HG03097 (cell line): Measurements from ENCODE around the gene ZNF507.
"Not testable (repeated sequence)": the region's sequence is repeated elsewhere in the genome, so short reads cannot be mapped to it uniquely, and the experiment has no call there.

Experiments used
- ATAC-seq: cut with Tn5 transposase; IDR thresholded peaks from one replicate; pipeline ENCODE4 v1.9.1; 2021; ENCODE audit not compliant: unreplicated experiment, low FRiP score

The ZNF507 gene

DNA sequence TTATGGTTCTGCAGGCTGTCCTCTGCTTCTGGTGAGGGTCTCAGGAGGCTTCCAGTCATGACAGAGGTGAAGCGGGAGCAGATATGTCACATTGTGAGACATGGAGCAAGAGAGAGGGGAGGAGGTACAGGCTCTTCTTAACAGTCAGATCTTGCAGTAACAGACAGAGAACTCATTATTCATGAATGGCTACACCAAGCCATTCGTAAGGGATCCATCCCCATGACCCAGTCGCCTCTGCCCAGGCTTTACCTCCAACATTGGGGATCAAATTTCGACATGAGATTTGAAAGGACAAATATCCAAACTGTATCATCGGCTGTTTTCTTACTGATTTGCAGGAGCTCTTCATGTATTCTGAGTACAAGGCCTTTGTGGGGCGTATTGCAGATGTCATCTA, 21.7 kb downstream of the ZNF507 start:
- no peak for ATAC-seq

DNA sequence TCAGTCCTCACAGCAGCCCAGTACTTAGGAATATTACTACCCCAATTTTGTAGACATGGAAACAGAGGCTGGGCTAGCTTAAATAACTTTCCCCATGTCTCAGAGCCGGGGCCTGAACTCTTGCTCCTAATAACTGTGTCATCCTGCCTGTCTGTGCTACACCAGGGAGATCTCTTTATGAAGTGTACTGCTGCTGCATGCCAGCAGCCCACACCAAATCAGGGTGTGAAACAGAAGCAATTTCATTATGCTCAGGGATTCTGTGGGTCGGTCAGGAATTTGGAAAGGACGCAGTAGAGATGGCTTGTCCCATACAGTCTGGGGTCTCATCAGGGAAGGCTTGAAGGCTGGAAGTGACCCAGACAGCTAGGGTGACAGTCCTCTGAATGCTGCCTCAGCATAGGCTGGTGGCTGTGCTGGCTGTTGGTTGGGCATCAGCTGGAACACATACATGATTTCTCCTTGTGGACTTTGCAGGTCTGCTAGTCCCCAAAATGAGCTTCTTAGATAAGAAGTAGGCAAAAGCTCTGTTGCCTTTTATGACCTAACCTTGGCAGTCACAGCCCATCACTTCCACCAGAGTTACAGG, 22.6 kb downstream of the ZNF507 start:
- ATAC-seq, result no peak

DNA sequence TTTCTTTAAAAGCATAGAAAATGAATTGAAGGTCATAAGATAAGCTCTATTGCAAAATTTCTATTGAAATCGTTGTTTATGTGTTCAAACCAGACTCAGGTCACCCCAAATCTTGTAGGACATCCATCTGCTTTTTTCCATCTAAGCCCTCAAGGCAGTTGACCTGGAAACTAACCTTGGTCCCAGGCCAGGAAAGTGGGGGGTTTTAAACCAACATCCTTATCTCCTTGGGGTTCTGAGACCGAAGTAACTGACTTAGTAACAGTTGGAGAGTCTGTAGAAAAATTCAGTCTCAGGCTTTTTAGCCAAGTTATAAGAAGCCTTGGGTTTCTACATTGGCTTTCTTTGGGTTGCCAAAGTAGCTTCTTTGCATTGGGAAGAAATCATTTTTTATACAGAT, 23.4 kb downstream of the ZNF507 start:
- ATAC-seq, result no peak

DNA sequence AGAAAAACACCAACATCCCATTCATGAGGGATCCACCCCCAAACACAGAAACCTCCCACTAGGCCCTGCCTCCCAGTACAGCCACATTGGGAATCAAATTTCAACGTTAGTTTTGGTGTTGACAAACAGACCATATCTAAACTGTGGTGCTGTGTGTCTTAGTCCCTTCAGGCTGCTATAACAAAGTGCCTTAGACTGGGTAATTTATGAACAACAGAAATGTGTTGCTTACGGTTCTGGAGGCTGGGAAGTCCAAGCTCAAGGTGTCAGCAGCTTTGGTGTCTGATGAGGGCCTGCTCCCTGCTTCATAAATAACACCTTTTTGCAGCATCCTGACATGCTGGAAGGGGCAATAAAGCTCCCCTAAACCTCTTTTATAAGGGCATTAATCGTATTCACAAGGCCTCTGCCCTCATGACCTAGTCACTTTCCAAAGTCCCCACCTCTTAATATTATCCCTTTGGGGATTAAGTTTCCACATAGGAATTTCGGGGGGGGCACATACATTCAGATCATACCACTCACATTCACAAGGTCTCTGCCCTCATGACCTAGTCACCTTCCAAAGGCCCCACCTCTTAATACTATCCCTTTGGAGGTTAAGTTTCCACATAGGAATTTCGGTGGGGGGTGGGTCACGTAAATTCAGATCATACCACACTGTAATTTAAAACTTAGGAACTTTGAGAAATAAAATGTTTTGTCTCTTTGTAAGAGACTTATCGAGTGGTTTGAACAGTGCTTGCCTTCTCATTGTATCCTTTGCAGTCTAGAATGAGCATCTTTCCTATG, 27.5 kb downstream of the ZNF507 start:
- ATAC-seq, result no peak

DNA sequence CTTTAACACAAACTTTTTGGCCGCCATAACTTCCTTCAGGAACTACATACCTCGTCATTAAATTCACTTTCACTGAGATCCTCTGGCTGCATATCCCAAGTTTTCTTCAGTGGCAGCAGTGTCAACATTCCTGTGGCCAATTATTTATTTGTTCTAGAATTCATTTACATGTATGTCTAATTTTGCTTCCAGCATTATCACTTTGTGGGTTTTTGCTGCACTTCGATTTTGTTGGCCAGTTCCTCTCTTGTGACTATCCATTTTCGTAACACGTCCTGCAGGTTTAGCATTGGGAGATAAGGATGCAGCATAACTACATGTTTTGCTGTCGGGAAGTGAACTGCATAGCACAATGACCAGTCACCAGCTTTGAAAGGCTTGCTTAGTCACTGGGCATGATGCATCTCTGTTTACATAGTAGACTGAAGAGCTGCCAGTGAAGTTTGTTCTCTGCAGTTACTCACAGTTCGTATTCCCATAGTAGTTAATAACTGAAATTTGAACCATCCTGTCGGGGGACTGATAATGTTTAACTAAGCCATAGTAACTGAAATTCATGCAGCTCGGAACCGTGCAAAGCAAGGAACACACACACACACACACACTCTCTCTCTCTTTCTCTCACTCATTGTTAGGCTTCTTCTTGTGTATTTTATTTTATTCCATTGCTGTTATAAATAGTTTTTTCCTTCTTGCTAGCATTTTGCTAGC, 28.3 kb downstream of the ZNF507 start:
- ATAC-seq, result no peak

DNA sequence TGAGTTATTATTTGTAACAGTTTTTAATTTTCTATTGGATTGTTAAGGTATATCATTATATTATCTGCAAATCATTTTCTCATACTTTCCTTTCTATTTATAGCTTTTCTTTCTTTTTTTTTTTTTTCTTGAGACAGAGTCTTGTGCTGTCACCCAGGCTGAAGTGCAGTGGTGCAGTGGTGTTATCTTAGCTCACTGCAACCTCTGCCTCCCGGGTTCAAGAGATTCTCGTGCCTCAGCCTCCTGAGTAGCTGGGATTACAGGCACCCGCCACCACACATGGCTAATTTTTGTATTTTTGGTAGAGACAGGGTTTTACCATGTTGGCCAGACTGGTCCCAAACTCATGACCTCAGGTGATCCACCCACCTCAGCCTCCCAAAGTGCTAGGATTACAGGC, 29.0 kb downstream of the ZNF507 start:
- not testable (repeated sequence) for ATAC-seq

DNA sequence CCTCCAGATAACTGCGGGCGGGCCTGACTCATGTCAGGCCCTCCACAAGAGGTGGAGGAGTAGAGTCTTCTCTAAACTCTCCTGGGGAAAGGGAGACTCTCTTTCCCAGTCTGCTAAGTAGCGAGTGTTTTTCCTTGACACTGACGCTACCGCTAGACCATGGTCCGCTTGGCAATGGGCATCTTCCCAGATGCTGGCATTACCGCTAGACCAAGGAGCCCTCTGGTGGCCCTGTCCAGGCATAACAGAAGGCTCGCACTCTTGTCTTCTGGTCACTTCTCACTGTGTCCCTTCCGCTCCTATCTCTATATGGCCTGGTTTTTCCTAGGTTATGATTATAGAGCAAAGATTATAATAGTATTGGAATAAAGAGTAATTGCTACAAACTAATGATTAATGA, 31.7 kb downstream of the ZNF507 start:
- not testable (repeated sequence) for ATAC-seq

DNA sequence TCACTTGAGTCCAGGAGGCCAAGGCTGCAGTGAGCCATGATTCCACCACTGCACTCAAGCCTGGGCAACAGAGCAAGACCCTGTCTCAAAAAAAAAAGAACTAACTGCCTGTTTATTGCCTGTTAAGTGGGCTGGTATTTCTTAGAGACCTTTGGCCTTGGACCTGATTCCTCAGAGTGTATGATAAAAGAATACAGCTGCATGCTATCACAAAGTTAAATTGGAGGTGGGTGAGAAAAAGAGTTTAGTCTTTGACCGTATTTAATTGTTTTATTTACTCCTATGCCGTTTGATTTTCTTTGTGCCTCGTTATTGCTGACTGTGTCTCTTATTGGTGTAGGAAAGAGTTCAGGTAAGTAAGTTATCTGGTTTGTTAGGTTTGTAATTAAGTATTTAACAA, 34.9 kb downstream of the ZNF507 start:
- ATAC-seq, result no peak

DNA sequence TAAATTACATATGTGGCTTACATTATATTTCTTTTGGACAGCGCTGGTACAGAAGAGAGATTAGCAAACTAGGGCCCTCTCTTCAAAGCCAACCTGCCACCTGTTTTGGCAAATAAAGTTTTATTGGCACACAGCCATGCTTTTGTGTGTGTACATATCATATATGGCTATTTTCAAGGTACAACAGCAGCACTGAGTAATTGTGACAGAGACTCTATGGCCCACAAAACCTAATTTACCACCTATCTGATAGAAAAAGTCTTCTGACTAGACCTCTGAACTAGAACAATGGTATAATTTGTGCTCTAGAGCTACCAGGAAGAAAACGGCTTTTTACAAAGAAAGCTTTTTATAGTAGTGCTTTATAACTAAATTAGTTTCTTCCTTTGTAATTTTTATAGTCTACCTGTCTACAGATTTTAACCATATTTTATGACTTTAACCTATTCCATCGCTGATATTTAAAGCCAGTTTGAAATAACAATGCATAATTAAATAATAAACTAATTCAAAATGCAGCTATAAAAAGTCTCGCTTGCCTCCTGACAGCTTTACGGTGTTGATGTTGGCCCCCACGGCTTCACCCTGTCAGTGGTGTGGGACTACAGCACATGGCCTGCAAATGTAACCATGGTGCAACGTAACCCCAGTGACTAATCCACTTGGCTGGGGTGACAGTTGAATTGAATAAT, 42.4 kb downstream of the ZNF507 start:
- ATAC-seq, result no peak

DNA sequence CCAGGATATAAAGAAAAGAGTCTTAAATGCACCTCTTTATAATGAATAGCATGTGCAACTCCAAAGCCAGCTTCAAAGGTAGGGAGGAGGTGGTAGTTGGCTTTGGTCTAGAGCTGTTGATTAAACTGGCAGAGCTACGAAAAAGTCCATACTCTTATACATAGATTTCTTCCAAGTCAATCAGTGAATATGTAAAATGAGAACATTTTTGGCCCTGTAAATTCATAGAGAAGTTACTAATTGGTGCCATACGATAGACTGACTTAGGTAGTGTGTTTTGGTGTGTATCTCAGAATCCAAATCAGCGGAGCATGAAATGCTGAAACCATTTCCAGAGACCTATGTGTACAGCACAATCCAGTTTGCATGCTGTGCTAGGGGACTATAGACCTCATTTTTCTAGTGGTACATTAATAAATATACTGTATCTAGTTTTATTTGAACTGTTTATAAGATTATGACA, 43.0 kb downstream of the ZNF507 start:
- ATAC-seq, result no peak

DNA sequence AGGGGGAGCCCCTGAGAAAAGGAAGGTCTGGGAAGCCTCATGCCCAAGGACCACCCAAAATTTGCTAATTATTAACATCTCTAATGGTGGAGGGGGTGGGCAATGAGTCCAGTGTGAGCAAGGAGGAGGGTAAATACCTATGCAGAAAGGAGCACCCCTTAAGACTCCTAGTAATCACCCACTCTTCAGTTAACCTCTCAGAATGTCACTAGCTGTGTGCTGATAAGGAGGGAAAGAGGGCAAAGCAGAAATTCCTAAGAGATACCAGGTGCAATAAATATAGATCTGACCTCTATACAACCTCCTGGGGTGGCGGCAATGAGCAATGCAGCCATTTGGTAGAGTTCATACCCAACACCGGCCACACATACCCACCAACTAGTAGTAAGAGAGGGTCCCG, 47.5 kb downstream of the ZNF507 start:
- ATAC-seq, result no peak

DNA sequence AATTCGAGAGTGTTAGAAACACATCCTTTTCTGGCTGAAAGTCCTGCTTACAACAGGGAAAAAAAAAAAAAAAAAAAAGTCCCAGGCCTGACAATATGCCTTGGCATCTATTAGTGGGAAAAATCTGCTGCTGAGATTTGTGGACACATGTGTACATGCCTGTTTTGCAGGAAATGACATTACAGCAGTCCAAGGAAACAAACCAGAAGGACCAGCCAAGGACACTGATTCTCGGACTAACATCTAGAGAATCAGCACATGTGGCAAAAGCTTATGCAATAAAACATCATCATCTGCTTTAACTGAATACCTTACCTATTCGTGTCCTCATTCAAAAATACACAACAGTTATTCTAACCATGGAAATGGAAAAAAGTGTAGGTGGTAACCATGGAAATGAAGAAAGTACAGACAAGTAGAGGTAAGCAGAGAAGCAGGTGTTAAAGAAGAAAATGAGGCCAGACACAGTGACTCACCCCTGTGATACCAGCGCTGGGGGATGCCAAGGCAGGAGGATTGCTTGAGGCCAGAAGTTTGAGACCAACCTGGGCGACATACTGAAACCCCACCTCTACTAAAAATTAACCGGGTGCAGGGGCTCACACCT, 50.7 kb downstream of the ZNF507 start:
- no peak for ATAC-seq

DNA sequence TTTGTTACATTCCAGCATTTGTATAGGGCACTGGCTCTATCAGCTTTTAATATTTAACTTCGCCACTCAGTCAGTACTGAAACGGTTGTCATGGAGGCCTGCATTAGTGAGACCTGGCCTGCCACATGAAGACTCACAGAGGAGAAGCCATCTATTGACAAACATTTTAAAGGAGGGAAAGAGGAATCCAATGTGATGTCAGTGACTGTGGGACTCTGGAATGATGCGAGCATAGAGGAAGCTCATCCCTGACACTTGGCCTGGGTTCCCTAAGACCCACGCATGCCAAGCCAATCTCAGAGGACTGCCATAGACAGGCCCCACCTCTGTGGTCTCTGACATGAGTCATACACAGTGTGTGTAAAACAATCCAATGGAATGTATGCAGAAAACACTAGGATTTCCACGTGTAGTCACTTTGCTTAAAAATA, 52.3 kb downstream of the ZNF507 start:
- no peak for ATAC-seq

DNA sequence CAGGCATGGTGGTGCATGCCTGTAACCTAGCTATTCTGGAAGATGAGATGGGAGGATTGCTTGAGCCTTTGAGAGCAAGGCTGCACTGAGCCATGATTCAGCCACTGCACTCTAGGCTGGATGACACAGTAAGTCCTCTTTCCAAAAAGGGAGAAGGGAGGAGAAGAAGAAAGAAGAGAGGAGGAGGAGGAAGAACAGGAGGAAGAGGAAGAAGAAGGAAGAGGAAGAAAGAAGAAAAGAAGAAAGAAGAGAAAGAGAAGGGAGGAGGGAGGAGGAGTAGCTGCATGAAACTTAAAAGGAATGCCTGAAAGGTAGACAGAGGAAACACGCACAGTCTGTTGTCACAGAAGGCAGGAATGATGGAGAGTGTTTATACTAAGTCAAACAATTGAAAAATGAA, 56.6 kb downstream of the ZNF507 start:
- ATAC-seq, result no peak

DNA sequence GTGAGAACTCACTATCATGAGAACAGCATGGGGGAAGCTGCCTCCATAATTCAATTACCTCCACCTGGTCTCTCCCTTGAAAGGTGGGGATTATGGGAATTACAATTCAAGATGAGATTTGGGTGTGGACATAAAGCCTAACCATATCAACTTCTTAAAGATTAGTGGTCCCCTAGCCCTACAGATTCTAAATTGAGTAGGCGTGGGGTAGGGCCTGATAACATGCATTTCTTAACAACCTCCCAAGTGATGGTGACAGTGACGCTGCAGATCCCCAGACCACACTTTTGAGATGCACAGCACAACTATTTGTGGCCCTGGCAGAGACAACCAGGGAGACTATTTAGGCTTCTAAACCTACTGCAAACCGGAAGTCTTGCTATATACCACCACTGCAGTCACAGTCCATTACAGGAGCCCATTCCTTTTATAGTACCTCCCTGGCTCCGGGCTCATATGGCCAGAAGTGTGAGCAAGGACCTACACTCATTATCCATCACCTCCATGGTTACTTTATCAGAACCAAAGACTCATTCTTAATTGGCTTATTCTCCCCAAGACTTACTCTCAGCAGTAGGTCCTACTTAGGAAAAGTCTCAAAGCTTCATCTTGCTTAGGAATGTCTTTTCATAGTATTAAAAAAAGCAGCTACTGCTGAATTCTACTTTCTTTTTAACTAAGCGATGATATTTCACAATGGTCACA, 58.0 kb downstream of the ZNF507 start:
- ATAC-seq, result no peak

DNA sequence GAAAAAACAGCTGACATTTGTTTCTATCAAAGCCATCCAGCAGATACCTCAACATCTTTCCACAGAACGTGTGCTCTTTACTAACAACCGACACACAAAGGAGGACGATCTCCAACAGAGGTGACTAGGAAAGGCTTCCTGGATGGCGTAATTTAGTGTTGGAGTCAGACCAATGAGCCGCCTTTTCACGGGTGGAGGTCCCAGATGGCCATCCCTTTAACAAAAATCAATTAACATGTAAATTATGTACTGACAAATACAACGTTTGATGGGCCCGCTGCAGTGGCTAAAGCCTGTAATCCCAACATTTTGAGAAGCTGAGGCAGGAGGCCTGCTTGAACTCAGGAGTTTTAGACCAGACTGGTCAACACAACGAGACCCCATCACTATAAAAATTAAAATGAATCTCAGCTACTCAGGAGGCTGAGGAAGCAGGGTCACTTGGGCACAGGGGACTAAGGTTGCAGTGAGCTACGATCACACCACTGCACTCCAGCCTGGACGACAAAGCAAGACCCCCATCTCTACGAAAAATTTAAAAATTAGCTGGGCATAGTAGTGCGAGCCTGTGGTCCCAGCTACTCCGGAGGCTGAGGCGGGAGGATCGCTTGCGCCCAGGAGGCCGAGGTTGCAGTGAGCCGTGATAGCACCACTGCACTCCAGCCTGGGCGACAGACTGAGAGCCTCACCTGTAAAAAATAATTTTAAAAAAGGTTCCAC, 59.0 kb downstream of the ZNF507 start:
- ATAC-seq, result no peak

DNA sequence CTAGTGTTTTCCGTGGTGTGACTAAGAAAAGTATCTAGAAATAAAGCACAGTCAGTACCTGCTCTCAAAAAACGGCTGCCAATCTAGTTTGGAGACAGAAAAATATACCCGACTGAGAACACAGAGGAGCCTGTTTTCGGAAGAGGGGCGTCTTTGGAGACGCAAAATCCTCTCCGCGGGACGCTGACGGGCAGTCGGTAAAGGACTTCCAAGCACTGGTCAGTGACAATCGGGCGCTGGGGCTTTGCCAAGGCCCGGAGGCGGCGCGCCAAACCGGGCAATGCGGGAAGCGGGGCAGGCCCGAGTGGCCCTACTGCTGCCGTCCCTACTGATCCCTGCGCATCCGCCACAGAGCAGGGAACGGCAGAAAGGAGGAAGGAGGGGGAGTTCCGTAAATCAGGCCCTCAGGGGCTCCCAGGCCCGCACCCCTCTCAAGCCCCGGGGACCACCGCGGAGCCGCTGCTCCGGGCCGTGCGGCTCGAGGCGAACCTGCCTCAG, 59.6 kb downstream of the ZNF507 start:
- no peak for ATAC-seq

DNA sequence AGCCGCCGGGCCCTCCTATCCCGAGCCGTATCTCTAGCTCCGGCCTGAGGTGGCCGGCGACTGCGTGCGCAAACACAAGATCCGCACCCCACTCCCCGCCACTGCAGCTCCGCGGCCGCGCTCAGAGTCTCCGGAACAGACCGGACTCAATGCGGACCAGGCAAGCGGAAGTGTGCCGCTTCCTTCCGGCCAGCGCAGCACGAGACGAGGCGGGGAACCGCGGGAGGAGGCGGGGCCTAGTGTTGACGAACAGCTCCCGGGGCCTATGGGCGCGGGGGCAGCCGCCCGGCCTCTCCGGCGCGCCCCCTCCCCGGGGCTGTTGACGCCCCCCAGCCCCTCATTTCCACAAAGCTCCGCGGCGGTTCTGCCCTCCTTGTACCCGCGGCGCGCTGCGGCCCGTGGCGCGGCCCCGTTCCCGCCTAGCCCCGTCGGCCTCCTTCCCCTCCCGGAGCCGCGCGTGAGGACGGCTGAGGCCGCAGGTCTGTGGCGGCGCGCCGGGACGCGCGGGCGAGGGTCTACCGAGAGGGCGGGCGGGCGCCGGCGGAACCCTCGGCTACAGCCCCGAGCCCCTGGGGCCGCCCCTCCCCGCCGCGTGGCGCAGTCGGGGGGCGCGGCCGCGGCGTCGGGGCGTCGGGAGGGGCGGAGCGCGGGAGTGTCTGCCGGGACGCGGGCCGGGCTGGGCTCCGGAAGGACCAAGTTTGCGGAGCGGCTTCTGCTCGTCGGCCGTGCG, 60.2 kb downstream of the ZNF507 start, which contains the start of gene DPY19L3:
TSS of gene DPY19L3 (plus strand) at position 340 of the 730 bp plus-strand sequence. CDS start 2,484 bp downstream, outside the sequence.
- ATAC-seq, result peak; percentile 94
